Right renal cortex interstitium (tissue), 3 donors: ENCODE results near the gene AHNAK. TPM values are rescaled to one million over a fixed set of nuclear protein-coding genes. Genes with fewer than 3 reads are reported as not detected.

Source experiments
- DNase-seq, 3 donors: peaks; one replicate each; pipeline ENCODE4 v3.0.0-alpha.2; 2013; ENCODE audit warnings: low read depth in 3 of 3, low spot score in 2 of 3
- polyA plus RNA-seq, 3 donors: library from polyadenylated mRNA; unstranded; fragments of 120-200 nt; gene quantifications; one replicate each; pipeline ENCODE4 v1.2.1, GENCODE V29; 2013; ENCODE audit not compliant: insufficient read length in 3 of 3

The AHNAK gene
- polyA plus RNA-seq, 3 donors: 204 to 222 (median 220) TPM

GRCh38 chr11:62443390-62444235, 103.0 kb downstream of the AHNAK start:
- DNase-seq: no peak

GRCh38 chr11:62439785-62440602, 106.6 kb downstream of the AHNAK start:
- DNase-seq: no peak

- no peak for DNase-seq
Measured at GRCh38 chr11:62438641-62439040, 108.0 kb downstream of the AHNAK start.

- no peak for DNase-seq
Measured at GRCh38 chr11:62437616-62438015, 109.0 kb downstream of the AHNAK start.

- no peak for DNase-seq
Measured at GRCh38 chr11:62435846-62436660, 110.6 kb downstream of the AHNAK start.

GRCh38 chr11:62433904-62434276, 112.7 kb downstream of the AHNAK start:
- DNase-seq: no peak

- DNase-seq: no peak
Measured at GRCh38 chr11:62433141-62433903, 113.3 kb downstream of the AHNAK start.

GRCh38 chr11:62432695-62433094, 113.9 kb downstream of the AHNAK start:
- DNase-seq: no peak

- DNase-seq: no peak
Measured at GRCh38 chr11:62431171-62431901, 115.3 kb downstream of the AHNAK start.

- no peak for DNase-seq
Measured at GRCh38 chr11:62430425-62430824, 116.2 kb downstream of the AHNAK start.

- no peak for DNase-seq
Measured at GRCh38 chr11:62428871-62429560, 117.6 kb downstream of the AHNAK start.

GRCh38 chr11:62427630-62428233, 118.9 kb downstream of the AHNAK start:
- DNase-seq: no peak

GRCh38 chr11:62423012-62423411, 123.6 kb downstream of the AHNAK start:
- DNase-seq: no peak

GRCh38 chr11:62421996-62422395, 124.6 kb downstream of the AHNAK start:
- DNase-seq: no peak

GRCh38 chr11:62420882-62421281, 125.7 kb downstream of the AHNAK start:
- DNase-seq: no peak

GRCh38 chr11:62419943-62420342, 126.7 kb downstream of the AHNAK start:
- no peak for DNase-seq

- DNase-seq: no peak
Measured at GRCh38 chr11:62419314-62419929, 127.2 kb downstream of the AHNAK start.

- no peak for DNase-seq
Measured at GRCh38 chr11:62418733-62419132, 127.9 kb downstream of the AHNAK start, which contains the start of gene SCGB1A1. Gene SCGB1A1, plus strand, starts transcription at chr11:62419033. Its CDS starts 63 bp downstream, at chr11:62419096.
